IMR-90 (cell line): ENCODE data around the gene VAMP5.

Experiments
- MXI1 ChIP-seq: IDR thresholded peaks from 2 replicates; pipeline ENCODE4 v1.6.1; 2012; ENCODE audit warnings: low read depth, mild to moderate bottlenecking, low read length, moderate library complexity, borderline replicate concordance
- POLR2A ChIP-seq: IDR thresholded peaks from 2 replicates; pipeline ENCODE4 v1.6.1; 2012; ENCODE audit warnings: mild to moderate bottlenecking, low read depth, low read length
- SMC3 ChIP-seq: fragments of 150-350 bp; IDR thresholded peaks from 2 replicates; pipeline ENCODE4 v1.6.1; 2016; ENCODE audit warnings: low read depth, mild to moderate bottlenecking, antibody characterized with exemption, low read length, moderate library complexity

- no peak for TF ChIP-seq POLR2A
- no peak for TF ChIP-seq MXI1
- no peak for TF ChIP-seq SMC3
Measured at GRCh38 chr2:85590950-85591349, 6.7 kb downstream of the VAMP5 start.
